Measurements from ENCODE around the gene NT5DC3.

DNA sequence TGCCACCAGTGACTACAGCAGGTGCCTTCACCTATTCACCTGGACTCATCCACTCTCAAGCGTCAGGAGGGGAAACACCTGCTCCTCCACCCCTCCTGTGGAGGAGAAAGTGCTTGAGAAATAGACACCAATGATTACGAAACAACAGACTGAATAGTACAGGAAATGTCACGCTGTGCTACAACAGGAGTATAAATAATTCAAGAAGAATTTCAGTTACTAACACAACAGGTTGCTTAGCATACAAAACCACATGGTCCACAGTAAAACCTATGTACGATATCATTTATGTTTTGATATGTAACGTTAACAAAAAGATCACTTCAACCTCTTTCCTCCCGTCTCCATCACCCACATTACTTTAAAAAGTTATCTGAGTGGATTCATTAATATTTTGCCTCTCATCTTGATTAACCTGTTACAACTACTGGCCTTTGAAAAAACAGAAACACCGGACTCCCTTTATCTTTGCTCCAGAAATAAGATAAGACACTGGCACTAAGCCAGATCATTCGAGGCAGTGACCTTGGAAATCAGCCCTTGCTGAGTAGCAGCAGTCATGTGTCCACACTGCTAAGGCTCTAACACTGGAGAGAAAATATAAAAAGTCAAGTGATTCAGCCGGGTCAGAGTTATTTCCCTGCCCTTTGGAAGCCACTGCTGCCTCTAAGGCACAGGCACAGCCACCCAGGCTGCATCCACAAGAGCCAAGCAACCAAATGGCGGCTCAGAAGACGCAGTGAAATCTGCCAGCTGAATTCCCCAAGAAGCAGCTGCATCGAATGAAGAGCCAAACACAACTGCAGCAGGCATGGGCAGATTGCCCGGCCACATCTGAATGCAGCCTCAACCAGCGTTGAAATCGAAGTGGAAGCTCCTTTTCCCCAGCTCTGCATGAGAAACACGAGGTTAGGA lies 40.9 kb downstream of the NT5DC3 start:
- no peak for TF ChIP-seq TFE3 (CRISPR knock-in tag; IDR thresholded peaks at IDR 0.05)
- no peak for TF ChIP-seq ZNF773 (CRISPR knock-in tag; IDR thresholded peaks at IDR 0.05; ENCODE audit: borderline replicate concordance)
- TF ChIP-seq, protein P1, sequence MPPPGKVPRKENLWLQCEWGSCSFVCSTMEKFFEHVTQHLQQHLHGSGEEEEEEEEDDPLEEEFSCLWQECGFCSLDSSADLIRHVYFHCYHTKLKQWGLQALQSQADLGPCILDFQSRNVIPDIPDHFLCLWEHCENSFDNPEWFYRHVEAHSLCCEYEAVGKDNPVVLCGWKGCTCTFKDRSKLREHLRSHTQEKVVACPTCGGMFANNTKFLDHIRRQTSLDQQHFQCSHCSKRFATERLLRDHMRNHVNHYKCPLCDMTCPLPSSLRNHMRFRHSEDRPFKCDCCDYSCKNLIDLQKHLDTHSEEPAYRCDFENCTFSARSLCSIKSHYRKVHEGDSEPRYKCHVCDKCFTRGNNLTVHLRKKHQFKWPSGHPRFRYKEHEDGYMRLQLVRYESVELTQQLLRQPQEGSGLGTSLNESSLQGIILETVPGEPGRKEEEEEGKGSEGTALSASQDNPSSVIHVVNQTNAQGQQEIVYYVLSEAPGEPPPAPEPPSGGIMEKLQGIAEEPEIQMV (CRISPR knock-in tag; IDR thresholded peaks at IDR 0.05; ENCODE audit: low read depth) = no peak
- TF ChIP-seq FOSL1 (CRISPR knock-in tag; IDR thresholded peaks at IDR 0.05; ENCODE audit: borderline replicate concordance) = no peak
- TF ChIP-seq ZEB1 (IDR thresholded peaks at IDR 0.05; ENCODE audit: insufficient replicate concordance, low read depth) = peak; percentile 72

Measured in HepG2 (cell line).